CD4-positive, alpha-beta T cell treated with Interferon alpha-2 for 1 hour (primary cell): ENCODE data around the gene GUCA1C.

Source experiments
- DNase-seq, 2 donors: peaks; one replicate each; pipeline ENCODE4 v3.0.0-alpha.2; 2020 to 2022

Gene GUCA1C

GRCh38 chr3:108953700-108954099, at the start of gene GUCA1C:
TSS of gene GUCA1C (minus strand) at chr3:108953879. CDS start at chr3:108953762, 117 bp downstream.
- no peak for DNase-seq

- DNase-seq: no peak
Measured at GRCh38 chr3:108998436-108998835, 44.8 kb upstream of the GUCA1C start.

GRCh38 chr3:108985844-108986243, 32.2 kb upstream of the GUCA1C start:
- no peak for DNase-seq

GRCh38 chr3:108983051-108983450, 29.4 kb upstream of the GUCA1C start:
- no peak for DNase-seq

- no peak for DNase-seq
Measured at GRCh38 chr3:108976058-108976457, 22.4 kb upstream of the GUCA1C start.

- DNase-seq: no peak
Measured at GRCh38 chr3:108973019-108973418, 19.3 kb upstream of the GUCA1C start.

GRCh38 chr3:108972482-108972881, 18.8 kb upstream of the GUCA1C start:
- no peak for DNase-seq

GRCh38 chr3:108970561-108970960, 16.9 kb upstream of the GUCA1C start:
- no peak for DNase-seq

GRCh38 chr3:108966773-108967172, 13.1 kb upstream of the GUCA1C start:
- no peak for DNase-seq

- no peak for DNase-seq
Measured at GRCh38 chr3:108959017-108959416, 5.3 kb upstream of the GUCA1C start.

- no peak for DNase-seq
Measured at GRCh38 chr3:108953210-108953609, 469 bp downstream of the GUCA1C start.

GRCh38 chr3:108951820-108952501, 1.7 kb downstream of the GUCA1C start:
- DNase-seq: no peak

- no peak for DNase-seq
Measured at GRCh38 chr3:108947855-108948254, 5.8 kb downstream of the GUCA1C start.

GRCh38 chr3:108946292-108947285, 7.1 kb downstream of the GUCA1C start:
- DNase-seq: no peak

- DNase-seq: no peak
Measured at GRCh38 chr3:108940568-108941263, 13.0 kb downstream of the GUCA1C start.

- no peak for DNase-seq
Measured at GRCh38 chr3:108940166-108940565, 13.5 kb downstream of the GUCA1C start.

- no peak for DNase-seq
Measured at GRCh38 chr3:108936924-108937689, 16.6 kb downstream of the GUCA1C start.

- no peak for DNase-seq
Measured at GRCh38 chr3:108931035-108931434, 22.6 kb downstream of the GUCA1C start.

GRCh38 chr3:108918866-108919265, 34.8 kb downstream of the GUCA1C start:
- no peak for DNase-seq

GRCh38 chr3:108914774-108915641, 38.7 kb downstream of the GUCA1C start:
- DNase-seq: peak; percentile 60 to 79

GRCh38 chr3:108909799-108910198, 43.9 kb downstream of the GUCA1C start:
- DNase-seq: no peak
